Measurements from ENCODE around the gene TRMT2A.

Gene TRMT2A

GRCh38 chr22:20117633-20118299 lies 740 bp upstream of the TRMT2A start:
- no CpG with 5 or more reads among the region's 66 CpGs for WGBS, 2 donors (ENCODE audit: extremely low coverage in 2 of 2, insufficient read length in 2 of 2, insufficient replicate concordance in 1 of 2)
- Histone ChIP-seq H2BK120ac (ENCODE audit: low read depth, low read length) (no peak overlapping the region), H3K4me2 (ENCODE audit: insufficient read depth, low read length, poor library complexity, severe bottlenecking) (peak overlapping the region; percentile 73), H2AFZ (ENCODE audit: low read length) (peak overlapping the region; percentile 61), H2BK15ac (ENCODE audit: low read length) (no peak overlapping the region), H2AK5ac (ENCODE audit: low read depth, low read length) (peak overlapping the region; percentile 99), H3K23ac (ENCODE audit: low read depth, low read length, poor library complexity) (peak overlapping the region; percentile 100), H3K4me1 (ENCODE audit: control insufficient read depth in 2 of 2, insufficient read depth in 1 of 2, low read depth in 1 of 2, low read length in 2 of 2) (peaks cover 12 to 14% of the 10 kb centered on the region in 2 donors), H3K79me1 (ENCODE audit: low read depth, low read length) (peaks cover 43% of the 10 kb centered on the region), H3K4me3 (ENCODE audit: low read length in 2 of 2) (peak overlapping the region; percentile 90 to 91), H4K91ac (ENCODE audit: low read depth, low read length, poor library complexity) (no peak overlapping the region), H2BK5ac (ENCODE audit: low read length) (no peak overlapping the region), H2BK12ac (ENCODE audit: low read length) (no peak overlapping the region), H3K27ac (replicated peaks; ENCODE audit: low read length) (no peak overlapping the region), H3K36me3 (replicated peaks in 1 of 2; ENCODE audit: control insufficient read depth in 2 of 2, insufficient read depth in 2 of 2, low read length in 2 of 2) (peaks cover 53 to 77% of the 10 kb centered on the region in 2 donors), H3K27me3 (ENCODE audit: control insufficient read depth in 3 of 3, insufficient read depth in 3 of 3, low read depth in 1 of 3, low read length in 3 of 3) (no peaks in the 10 kb centered on the region), H3K9me3 (replicated peaks in 1 of 2; ENCODE audit: control insufficient read depth in 2 of 2, insufficient read depth in 1 of 2, low read depth in 1 of 2, low read length in 2 of 2) (no peaks in the 10 kb centered on the region), H3K18ac (ENCODE audit: low read length) (peak overlapping the region; percentile 94), H3K14ac (ENCODE audit: low read length) (peak overlapping the region; percentile 72), H3K9ac (ENCODE audit: low read depth, low read length, poor library complexity) (peak overlapping the region; percentile 97), H4K8ac (ENCODE audit: low read depth, low read length) (peak overlapping the region; percentile 43), H3K4ac (ENCODE audit: low read length) (peak overlapping the region; percentile 90)
- DNase-seq (ENCODE audit: low spot score), result no peak

- Histone ChIP-seq H3K36me3 (replicated peaks in 1 of 2; ENCODE audit: control insufficient read depth in 2 of 2, insufficient read depth in 2 of 2, low read length in 2 of 2) (peaks cover 53 to 78% of the 10 kb centered on the region in 2 donors), H2BK15ac (ENCODE audit: low read length) (peak overlapping the region; percentile 62), H3K4me3 (ENCODE audit: low read length in 2 of 2) (peak overlapping the region; percentile 91 to 97), H3K14ac (ENCODE audit: low read length) (peak overlapping the region; percentile 75), H3K4me1 (ENCODE audit: control insufficient read depth in 2 of 2, insufficient read depth in 1 of 2, low read depth in 1 of 2, low read length in 2 of 2) (peaks cover 8 to 14% of the 10 kb centered on the region in 2 donors), H3K9me3 (replicated peaks in 1 of 2; ENCODE audit: control insufficient read depth in 2 of 2, insufficient read depth in 1 of 2, low read depth in 1 of 2, low read length in 2 of 2) (no peaks in the 10 kb centered on the region), H2BK120ac (ENCODE audit: low read depth, low read length) (no peak overlapping the region), H3K27me3 (ENCODE audit: control insufficient read depth in 3 of 3, insufficient read depth in 3 of 3, low read depth in 1 of 3, low read length in 3 of 3) (no peaks in the 10 kb centered on the region), H2AFZ (ENCODE audit: low read length) (peak overlapping the region; percentile 96), H3K79me1 (ENCODE audit: low read depth, low read length) (peaks cover 39% of the 10 kb centered on the region), H3K4ac (ENCODE audit: low read length) (no peak overlapping the region), H3K23ac (ENCODE audit: low read depth, low read length, poor library complexity) (peak overlapping the region; percentile 100), H2BK5ac (ENCODE audit: low read length) (peak overlapping the region; percentile 19), H3K27ac (replicated peaks; ENCODE audit: low read length) (peak overlapping the region; percentile 54), H3K4me2 (ENCODE audit: insufficient read depth, low read length, poor library complexity, severe bottlenecking) (peak overlapping the region; percentile 71), H3K18ac (ENCODE audit: low read length) (peak overlapping the region; percentile 98), H2BK12ac (ENCODE audit: low read length) (peak overlapping the region; percentile 63), H4K91ac (ENCODE audit: low read depth, low read length, poor library complexity) (peak overlapping the region; percentile 87), H4K8ac (ENCODE audit: low read depth, low read length) (peak overlapping the region; percentile 93), H3K9ac (ENCODE audit: low read depth, low read length, poor library complexity) (peak overlapping the region; percentile 97), H2AK5ac (ENCODE audit: low read depth, low read length) (peak overlapping the region; percentile 100)
- no CpG with 5 or more reads among the region's 27 CpGs for WGBS, 2 donors (ENCODE audit: extremely low coverage in 2 of 2, insufficient read length in 2 of 2, insufficient replicate concordance in 1 of 2)
- no peak for DNase-seq (ENCODE audit: low spot score)
Observed at GRCh38 chr22:20116376-20116950, 563 bp downstream of the TRMT2A start.

DNA sequence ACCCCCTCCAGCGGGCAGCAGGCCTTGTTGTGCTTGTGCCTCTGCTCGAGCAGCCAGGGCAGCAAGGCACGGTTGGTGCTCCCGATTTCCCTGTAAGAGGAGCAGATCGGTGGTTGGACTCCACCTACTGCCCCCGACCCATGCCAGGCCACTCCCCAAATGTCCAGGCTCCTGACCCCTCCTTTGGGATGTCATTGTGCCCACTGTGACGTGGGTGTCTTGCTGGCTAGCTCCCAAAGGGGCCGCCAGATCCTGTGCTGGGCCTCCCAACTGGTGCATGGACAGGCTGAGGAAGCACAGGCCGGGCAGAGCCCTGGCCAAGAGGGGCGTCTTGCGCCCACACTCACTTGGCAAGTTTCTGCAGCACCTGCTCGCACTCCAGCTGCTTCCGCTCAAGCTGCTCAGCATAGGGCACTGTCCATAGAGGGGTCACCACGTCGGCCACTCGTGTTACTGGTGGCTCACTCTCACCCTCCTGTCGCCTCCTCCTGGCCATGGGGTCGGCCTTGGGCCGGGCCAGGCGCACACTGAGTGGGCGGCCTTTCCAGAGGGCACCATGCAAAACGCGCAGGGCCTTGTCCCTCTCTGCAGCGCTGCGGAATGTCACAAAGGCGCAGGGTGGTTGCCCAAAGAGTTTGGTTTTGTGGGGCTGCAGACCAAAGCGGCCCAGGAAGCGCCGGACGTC lies 1.2 kb downstream of the TRMT2A start, which contains the start of gene RANBP1:
Gene RANBP1, plus strand, starts transcription at position 414 of the 685 bp plus-strand sequence. Its CDS starts 81 bp downstream, at position 495.
- Histone ChIP-seq H3K27ac (replicated peaks; ENCODE audit: low read length) (peak within 1 kb of the TSS; percentile 54), H3K4me3 (ENCODE audit: low read length in 2 of 2) (peak within 1 kb of the TSS; percentile 91 to 97)

More for the DNA sequence above, 1.2 kb downstream of the TRMT2A start, which contains the start of gene RANBP1:
- H4K8ac ChIP-seq (ENCODE audit: low read depth, low read length), result peak within 1 kb of the TSS; percentile 93
- peak within 1 kb of the TSS; percentile 71 for H3K4me2 ChIP-seq (ENCODE audit: insufficient read depth, low read length, poor library complexity, severe bottlenecking)
- H3K79me1 ChIP-seq (ENCODE audit: low read depth, low read length), result peaks cover 36% of the 10 kb centered on the region
- H3K23ac ChIP-seq (ENCODE audit: low read depth, low read length, poor library complexity), result peak within 1 kb of the TSS; percentile 100
- H4K91ac ChIP-seq (ENCODE audit: low read depth, low read length, poor library complexity), result peak within 1 kb of the TSS; percentile 87
- H3K14ac ChIP-seq (ENCODE audit: low read length), result peak within 1 kb of the TSS; percentile 75
- no peak for DNase-seq (ENCODE audit: low spot score)
- H3K9ac ChIP-seq (ENCODE audit: low read depth, low read length, poor library complexity), result peak within 1 kb of the TSS; percentile 97
- H2AK5ac ChIP-seq (ENCODE audit: low read depth, low read length), result peak within 1 kb of the TSS; percentile 100
- H3K9me3 ChIP-seq (replicated peaks in 1 of 2; ENCODE audit: control insufficient read depth in 2 of 2, insufficient read depth in 1 of 2, low read depth in 1 of 2, low read length in 2 of 2), result no peaks in the 10 kb centered on the region
- peaks cover 57 to 78% of the 10 kb centered on the region in 2 donors for H3K36me3 ChIP-seq (replicated peaks in 1 of 2; ENCODE audit: control insufficient read depth in 2 of 2, insufficient read depth in 2 of 2, low read length in 2 of 2)
- H2AFZ ChIP-seq (ENCODE audit: low read length), result peak within 1 kb of the TSS; percentile 96
- H2BK120ac ChIP-seq (ENCODE audit: low read depth, low read length), result no peak within 1 kb of the TSS
- no CpG with 5 or more reads among the region's 30 CpGs for WGBS, 2 donors (ENCODE audit: extremely low coverage in 2 of 2, insufficient read length in 2 of 2, insufficient replicate concordance in 1 of 2)
- peak within 1 kb of the TSS; percentile 63 for H2BK12ac ChIP-seq (ENCODE audit: low read length)
- H2BK5ac ChIP-seq (ENCODE audit: low read length), result peak within 1 kb of the TSS; percentile 19
- peak within 1 kb of the TSS; percentile 62 for H2BK15ac ChIP-seq (ENCODE audit: low read length)
- peak within 1 kb of the TSS; percentile 98 for H3K18ac ChIP-seq (ENCODE audit: low read length)
- no peak within 1 kb of the TSS for H3K4ac ChIP-seq (ENCODE audit: low read length)
- no peaks in the 10 kb centered on the region for H3K27me3 ChIP-seq (ENCODE audit: control insufficient read depth in 3 of 3, insufficient read depth in 3 of 3, low read depth in 1 of 3, low read length in 3 of 3)
- H3K4me1 ChIP-seq (ENCODE audit: control insufficient read depth in 2 of 2, insufficient read depth in 1 of 2, low read depth in 1 of 2, low read length in 2 of 2), result peaks cover 8 to 14% of the 10 kb centered on the region in 2 donors
